ENCODE data around the gene SUGCT. TPM values are rescaled to one million over a fixed set of nuclear protein-coding genes. Genes with fewer than 3 reads are reported as not detected.
"Not testable (repeated sequence)": the region's sequence is repeated elsewhere in the genome, so short reads cannot be mapped to it uniquely, and the experiment has no call there.

Gene SUGCT
- total RNA-seq, 1 donor from 2014 or later, result 0.79 TPM

GRCh38 chr7:40611095-40611871 lies 476.5 kb downstream of the SUGCT start:
- no peak for DNase-seq (ENCODE audit: low read depth in 2 of 2)

DNA sequence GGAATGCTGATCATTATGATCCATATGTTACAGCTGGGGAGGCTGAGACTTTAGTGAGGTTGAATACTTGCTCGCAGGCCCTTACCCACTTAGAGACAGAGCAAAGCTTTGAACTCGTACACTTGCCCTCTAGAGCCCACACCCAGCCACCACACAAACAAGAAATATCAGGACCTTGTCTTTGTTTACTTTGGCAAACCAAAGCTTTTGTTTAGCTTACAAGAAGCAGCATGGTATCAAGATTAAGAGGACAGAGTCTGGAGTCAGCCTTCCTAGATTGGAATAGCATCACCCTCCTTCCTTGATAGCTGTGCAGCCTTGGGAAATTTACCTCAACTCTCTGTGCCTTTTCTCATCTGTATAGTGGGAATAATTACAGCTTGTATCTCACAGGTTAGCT lies 477.5 kb downstream of the SUGCT start:
- no peak for DNase-seq (ENCODE audit: low read depth in 2 of 2)

DNA sequence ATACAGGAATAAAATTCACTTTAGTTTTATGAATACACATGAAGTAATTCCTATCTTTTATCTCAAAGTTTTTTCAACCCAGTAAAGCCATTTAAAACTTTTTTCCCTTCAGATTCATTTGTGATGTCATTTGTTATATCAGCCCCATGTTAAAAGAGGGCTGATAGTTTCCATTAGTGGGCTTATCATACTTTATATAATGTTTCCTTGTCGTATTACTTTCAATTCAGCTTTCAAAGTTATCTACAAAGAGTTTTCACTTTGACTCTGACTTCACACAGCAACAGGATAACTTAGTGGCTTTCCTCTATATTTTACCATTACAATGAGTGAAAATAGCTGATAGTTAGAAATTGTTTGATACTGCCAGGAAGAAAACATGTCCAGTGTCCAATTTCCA lies 484.8 kb downstream of the SUGCT start:
- no peak for DNase-seq (ENCODE audit: low read depth in 2 of 2)

- DNase-seq (ENCODE audit: low read depth in 2 of 2), result no peak
Observed at GRCh38 chr7:40621592-40621998, 486.8 kb downstream of the SUGCT start.

DNA sequence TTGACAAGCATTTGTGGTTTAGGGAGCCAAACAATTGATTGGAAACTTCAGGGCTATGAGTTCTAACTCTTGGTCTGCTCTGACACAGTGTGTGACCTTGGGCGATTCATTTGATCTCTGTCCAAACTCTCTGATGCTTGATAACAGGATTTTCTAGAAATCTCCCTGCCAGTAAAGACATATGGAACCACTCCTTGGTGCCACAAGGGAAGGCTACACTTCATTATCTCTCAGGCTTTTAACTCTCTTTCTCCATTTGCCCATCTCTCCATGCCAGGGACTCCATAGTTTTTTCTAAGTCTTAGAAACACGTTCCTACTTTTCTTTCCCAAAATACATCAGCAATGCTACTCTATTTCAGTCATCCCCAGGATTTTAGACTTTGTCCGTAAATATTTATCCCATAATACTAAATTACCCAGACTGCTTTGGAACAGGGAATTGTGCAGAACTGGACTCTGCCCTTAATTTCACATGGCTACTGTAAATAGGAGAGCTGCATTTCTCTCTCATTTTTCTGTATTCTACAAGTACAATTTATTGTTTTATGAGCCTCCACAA lies 488.2 kb downstream of the SUGCT start:
- no peak for DNase-seq (ENCODE audit: low read depth in 2 of 2)

DNA sequence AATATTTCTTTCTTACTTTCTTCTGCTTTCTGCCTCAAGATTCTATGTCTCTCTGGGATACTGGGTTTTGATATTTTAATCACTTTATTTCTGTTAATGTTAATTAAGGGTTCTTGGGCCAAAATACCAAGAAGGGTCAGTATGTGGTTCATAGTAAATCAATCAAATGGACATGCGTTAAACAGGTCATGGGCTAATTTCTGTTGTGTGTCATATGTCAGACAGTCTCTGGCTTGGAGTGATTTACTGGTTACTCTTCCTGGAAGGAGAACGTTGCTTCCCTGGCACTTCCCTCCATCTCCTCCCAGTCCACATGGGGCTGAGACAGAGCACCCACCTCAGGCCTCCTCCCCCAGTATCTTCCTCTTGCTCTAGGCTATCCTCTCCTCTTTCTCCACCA lies 489.1 kb downstream of the SUGCT start:
- no peak for DNase-seq (ENCODE audit: low read depth in 2 of 2)

GRCh38 chr7:40627361-40627760 lies 492.6 kb downstream of the SUGCT start:
- DNase-seq (ENCODE audit: low read depth in 2 of 2), result not testable (repeated sequence)

DNA sequence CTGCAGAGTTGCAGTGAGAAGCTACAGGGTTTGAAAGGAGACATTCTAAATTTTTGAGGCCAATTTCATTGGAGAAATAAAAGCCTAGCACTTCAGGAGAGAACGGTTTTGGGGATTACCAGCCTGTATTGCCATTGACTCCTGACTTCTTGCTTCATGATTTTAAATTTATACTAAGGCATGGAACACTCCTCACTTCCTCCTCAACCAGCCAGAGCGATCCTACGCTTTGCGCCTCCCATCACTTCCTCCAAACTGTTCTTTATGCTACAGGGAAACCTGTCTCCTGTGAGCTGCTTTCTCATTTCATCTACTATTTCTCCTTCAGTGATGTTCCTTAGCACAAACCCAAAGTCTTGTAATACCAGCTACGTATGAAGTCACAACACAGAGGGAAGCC lies 495.1 kb downstream of the SUGCT start:
- DNase-seq (ENCODE audit: low read depth in 2 of 2), result no peak

- no peak for DNase-seq (ENCODE audit: low read depth in 2 of 2)
Observed at GRCh38 chr7:40634118-40634517, 499.3 kb downstream of the SUGCT start.

- no peak for DNase-seq (ENCODE audit: low read depth in 2 of 2)
Observed at GRCh38 chr7:40638545-40639320, 503.9 kb downstream of the SUGCT start.

GRCh38 chr7:40640566-40640965 lies 505.8 kb downstream of the SUGCT start:
- no peak for DNase-seq (ENCODE audit: low read depth in 2 of 2)

DNA sequence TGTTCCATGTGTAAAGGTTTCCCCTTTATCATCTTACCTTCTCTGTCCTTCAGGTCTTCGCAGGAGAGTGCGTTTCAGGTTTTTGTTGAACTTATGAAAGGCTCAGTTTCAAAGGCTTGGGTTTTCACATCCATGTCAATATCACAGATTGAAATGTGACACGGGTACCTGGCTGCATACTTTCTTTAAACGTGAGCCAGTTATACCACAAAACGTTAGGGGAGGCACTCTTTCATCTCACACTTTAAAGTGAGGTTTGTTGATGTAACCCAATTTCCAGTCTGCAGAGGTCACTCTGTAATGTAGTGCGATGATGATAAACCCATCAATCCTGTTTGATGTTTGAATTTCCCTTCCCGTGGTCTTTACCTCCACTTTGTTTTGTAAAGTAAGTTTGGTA lies 506.9 kb downstream of the SUGCT start:
- no peak for DNase-seq (ENCODE audit: low read depth in 2 of 2)

- no peak for DNase-seq (ENCODE audit: low read depth in 2 of 2)
Observed at GRCh38 chr7:40643664-40644063, 508.9 kb downstream of the SUGCT start.

DNA sequence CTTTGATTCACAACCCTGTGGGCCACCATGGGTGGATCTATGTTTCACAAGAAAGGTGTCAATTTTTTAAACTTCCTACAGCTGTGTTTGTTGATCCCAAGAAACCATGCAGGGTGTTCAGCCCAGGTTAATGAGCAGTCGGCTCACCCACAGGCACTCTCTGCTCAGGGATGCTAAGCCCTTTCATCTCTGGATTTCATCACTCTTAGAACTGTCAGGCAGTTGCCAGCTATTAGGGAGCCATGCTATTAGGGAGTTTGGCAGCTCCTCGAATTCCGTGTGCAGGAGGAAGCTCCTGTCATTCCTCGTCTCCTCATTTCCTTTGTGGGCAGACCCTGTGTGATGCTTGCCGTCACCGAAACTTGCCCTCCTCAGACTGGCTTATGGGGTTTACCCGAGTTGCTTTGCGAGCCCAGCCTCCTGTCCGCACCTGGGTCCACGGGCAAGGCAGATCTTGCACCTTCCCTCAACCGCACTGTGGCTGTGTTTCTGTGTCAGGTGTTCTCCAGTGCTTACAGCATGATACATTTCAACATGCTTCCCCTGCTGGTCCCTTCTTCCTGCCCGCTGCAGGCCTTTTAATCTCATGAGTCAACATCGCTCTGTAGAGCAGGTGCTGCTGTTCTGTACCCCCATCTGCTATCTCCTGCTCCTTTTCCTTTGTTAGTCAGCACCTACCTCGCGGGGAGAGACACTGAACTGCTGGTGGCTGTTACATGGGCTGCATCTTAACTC lies 509.8 kb downstream of the SUGCT start:
- DNase-seq (ENCODE audit: low read depth in 2 of 2), result no peak

- DNase-seq (ENCODE audit: low read depth in 2 of 2), result no peak
Observed at GRCh38 chr7:40645197-40645596, 510.4 kb downstream of the SUGCT start.

DNA sequence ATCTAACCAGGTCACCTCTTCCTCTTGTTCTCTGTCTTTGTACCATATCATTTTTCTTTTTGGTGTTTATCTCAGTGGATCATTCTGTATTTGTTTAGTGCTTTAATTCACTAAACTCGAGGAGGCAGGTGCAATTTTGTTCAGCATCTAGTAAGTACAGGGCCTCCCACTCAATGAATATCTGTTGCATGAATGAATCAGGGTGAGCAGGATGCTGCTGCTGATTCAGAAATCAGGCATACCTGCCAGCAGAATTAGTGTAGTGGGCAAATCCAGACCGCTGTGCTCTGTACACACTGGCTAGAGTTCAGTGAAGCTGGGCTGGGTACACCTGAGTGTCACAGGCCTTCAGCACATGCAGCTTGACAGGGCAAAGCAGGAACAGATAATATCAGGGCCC lies 511.9 kb downstream of the SUGCT start:
- no peak for DNase-seq (ENCODE audit: low read depth in 2 of 2)

- no peak for DNase-seq (ENCODE audit: low read depth in 2 of 2)
Observed at GRCh38 chr7:40647719-40648118, 512.9 kb downstream of the SUGCT start.

DNA sequence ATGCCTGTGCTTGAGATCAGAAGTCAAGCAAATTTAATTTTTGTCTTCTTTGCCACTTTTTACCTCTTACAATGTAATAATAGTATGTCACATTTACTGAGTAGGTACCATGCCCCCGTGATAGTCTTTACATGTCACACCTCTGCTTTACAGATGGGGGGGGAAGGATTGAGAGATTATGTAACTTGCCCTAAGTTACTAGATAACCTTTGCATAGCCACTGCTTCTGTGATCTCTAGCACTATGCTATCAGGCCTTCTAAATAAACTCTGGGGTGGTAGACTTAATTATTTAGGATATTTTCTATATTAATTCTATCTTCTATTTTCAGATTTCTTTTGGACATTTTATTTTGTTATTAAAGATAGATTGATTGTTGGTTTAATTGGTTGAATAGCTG lies 514.4 kb downstream of the SUGCT start:
- DNase-seq (ENCODE audit: low read depth in 2 of 2), result no peak

GRCh38 chr7:40650903-40651302 lies 516.1 kb downstream of the SUGCT start:
- not testable (repeated sequence) for DNase-seq (ENCODE audit: low read depth in 2 of 2)

DNA sequence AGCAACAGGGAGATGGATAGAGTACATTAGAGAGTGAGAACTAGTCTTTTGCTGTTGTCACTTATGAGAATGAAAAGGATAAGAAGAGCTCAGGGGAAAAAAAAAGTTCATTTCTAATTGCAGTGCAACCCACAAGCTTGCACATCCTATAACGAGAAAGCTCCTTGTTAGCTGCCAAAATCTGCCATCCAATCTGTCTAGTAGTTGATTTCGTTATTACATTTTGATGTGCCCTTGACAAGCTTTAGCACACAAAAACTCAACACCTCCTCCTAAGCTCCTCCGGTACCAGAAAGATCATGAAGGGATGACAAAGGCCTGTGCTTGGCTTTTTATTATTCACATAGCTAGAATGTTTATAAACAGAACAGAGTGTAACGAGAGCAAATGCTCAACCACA lies 519.4 kb downstream of the SUGCT start:
- no peak for DNase-seq (ENCODE audit: low read depth in 2 of 2)

- no peak for DNase-seq (ENCODE audit: low read depth in 2 of 2)
Observed at GRCh38 chr7:40655426-40655825, 520.6 kb downstream of the SUGCT start.

GRCh38 chr7:40656349-40656748 lies 521.5 kb downstream of the SUGCT start:
- no peak for DNase-seq (ENCODE audit: low read depth in 2 of 2)

All from lung microvascular endothelial cell (primary cell).